HG02588 (cell line): ENCODE measurements around the gene KIAA1217.

Experiments
- ATAC-seq: cut with Tn5 transposase; IDR thresholded peaks from one replicate; pipeline ENCODE4 v1.9.1; 2021; ENCODE audit warnings: mild to moderate bottlenecking, moderate library complexity; ENCODE audit not compliant: unreplicated experiment

Gene KIAA1217

DNA sequence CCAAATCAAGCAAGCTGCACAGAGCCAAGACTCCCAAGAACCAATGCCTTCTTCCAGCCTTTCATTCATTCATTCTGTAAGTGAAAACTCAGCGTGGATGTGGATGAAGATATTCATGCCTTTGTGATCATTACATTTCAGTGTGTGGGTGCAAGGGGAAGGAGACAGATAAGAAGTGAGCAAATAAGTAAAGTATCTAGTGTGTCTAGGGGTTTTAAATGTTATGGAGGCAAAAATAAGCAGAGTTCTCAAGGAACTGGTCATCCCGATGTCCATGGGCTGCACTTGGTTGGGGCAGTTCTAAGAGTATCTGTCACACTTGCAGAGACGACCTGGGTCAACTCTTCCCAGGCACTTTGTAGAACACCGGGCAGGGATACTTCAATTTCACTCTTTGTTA lies 149.1 kb downstream of the KIAA1217 start:
- no peak for ATAC-seq

DNA sequence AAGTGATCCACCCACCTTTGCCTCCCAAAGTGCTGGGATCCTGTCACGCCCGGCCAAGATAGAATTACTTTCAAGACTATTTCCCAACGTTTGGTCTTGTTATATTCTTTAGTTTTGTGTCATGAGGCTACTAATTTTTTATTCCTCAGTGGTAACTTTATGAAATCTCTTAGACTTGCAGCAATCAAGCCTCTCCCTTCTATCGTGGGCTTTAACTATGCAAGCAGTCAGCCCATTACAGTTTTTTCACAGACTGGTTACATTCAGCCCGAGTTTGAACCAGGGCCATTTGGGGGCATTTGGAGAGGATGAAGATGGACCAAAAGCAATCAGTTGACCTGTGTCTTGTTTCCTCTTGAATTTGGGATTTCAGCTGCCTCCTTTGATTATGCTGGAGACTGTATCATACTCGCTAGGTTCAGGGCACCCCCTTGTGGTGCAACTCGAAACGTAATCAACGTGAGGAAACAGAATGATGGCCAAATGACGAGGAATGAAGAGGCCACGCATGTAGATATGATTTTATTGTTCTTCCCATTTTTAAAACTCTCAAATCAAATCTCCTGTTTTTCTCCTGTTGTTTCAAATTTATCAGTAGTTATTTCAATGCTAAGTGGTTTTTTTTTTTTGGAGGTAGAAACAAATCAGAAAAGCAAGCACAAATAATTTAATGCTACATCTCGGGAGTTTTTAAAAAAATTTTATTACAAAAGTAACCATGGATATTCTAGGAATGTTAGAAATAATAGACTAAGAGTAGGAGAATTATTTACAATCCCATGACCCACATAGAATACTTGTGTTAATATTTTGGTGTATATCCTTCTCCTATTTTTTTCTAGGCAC lies 151.6 kb downstream of the KIAA1217 start:
- ATAC-seq: peak; percentile 82

DNA sequence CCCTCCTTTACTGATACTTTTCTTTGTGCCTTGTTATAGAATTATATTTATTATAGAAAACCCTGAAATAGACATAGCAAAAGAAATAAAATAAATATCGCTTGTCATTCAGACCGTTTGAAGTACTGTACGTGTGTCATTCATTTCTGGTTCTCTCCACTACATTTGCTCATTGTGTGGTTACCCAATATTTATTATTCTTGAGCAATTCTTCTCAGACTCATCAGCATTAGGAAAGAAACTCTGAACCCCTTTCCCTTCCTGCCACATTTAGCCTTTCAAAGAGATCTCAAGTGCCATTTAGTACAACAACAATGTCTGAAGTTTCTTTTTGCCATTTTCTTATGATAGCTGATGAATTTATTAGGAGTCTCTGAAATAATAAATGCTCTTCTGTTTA lies 154.1 kb downstream of the KIAA1217 start:
- ATAC-seq: no peak

DNA sequence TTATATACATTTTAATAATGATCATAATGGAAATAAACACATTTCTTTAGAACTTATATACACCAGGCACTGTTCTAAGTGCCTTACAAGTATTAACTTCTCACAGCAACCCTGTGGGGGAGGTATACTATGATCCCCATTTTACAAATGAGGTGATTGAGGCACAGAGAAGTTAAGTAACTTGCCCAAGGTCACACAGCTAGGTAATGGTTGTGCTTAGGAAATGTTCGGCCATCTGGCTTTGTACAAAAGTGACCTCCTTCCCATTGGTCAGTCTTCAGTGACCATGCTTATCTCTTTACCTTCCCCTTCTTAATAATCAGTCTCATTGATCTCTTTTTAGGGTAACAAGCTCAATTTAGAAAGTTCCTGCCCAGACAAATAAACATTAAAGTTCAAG lies 158.8 kb downstream of the KIAA1217 start:
- ATAC-seq: no peak

DNA sequence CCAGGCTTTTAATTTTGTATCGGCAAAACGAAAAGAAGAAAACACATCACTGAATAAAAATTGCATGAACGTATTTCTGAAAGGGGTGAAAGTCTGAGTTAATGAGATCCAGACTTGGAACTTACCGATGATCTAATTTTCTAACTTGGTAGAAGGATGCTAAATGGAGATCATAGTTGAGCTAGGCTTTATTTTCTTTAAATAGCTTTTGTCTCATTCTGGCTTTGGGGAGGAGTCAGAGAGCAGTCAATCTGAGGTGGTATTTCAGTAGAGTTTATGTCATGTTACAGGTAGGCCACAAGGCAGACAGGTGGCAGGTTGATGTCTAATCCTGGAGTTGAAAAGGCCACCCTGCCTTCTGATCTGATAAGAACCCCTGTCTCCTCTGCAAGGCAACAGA lies 161.9 kb downstream of the KIAA1217 start:
- no peak for ATAC-seq

DNA sequence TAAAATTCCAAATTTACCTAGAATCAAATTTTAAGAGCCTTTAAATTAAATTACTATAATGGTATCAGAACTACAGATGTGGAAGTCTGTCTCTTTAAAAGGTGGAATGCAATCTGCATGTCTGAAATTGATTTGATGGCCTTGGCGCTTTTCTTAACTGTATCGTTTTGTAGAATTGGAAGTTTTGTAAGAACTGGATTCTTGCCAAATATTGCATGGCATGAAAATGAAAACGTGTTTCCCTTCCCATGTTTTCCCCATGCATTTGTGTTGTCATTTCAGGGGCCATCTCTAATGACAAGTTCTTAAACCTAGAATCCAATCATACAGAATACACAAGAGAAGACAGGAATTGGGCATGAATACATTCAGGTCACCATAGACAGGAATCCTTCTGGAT lies 162.5 kb downstream of the KIAA1217 start:
- ATAC-seq: no peak

DNA sequence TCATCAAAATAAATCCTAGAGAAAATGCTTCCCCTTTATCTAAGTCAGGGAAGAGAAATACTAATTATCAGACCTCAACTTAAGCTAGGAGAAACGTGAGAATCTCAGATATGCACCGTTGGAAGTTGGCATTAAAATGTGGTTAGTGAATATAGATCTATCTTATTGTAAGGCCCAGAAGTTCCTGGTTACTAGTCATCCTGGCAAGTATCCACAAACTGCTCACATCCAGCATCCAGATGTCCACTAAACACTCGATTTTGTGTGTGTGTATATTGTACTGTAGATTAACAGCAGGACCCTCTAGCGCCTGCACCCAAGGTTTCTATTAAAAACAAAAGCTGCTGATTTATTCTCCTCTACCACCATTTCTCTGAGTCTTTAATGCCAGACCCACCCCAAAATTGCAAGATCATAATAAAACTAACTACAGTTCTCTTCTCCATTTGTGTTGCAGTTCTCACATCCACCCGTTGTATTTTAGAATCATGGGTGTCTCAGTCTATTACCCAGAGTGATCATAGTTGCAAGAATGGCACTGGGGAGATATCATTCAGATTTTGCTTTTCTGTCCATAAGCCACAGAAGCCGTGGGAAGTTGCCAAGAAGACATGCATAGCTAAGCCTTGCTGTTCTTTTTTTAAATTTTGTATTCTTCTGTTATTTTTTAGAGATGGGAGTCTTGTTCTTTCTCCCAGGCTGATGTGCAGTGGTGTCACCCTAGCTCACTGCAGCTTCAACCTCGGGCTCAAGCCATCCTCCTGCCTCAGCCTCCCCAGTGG lies 165.4 kb downstream of the KIAA1217 start:
- no peak for ATAC-seq

DNA sequence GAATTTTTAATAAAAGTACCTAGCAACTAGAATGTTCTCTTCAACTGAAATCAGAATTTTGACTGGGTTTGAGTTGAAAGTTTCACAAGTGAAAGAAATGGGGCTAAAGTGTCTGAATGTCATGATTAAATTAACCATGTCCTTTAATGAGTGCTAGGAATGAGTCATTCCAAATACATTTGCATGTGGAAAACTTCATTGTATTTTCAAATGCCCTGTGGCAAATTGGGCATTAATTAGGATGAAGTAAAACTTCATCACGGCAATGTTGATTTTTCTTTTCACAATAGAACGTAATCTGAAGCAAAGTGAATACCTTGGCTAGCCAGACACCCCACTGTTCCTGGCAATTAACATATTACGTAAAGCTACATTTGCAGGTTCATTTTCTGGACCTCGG lies 166.6 kb downstream of the KIAA1217 start:
- ATAC-seq: no peak

DNA sequence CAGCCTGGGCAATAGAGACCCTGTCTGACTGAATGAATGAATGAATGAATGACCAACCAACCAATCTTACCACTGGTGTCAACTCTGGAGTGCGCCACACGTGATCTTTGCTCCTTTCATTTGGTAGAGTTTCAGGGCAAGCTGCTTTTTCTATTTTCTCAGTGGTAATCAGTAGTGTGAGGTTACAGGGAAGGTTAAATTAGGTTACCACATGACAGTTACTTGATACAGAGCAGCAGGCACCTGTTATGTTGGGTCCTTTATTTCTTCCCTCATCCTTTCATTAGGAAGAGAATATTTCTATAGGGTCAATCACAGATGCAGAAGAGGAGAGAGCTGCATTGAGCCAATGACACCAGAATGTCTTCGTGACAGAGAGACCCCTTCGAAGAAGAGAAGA lies 167.8 kb downstream of the KIAA1217 start:
- ATAC-seq: no peak

DNA sequence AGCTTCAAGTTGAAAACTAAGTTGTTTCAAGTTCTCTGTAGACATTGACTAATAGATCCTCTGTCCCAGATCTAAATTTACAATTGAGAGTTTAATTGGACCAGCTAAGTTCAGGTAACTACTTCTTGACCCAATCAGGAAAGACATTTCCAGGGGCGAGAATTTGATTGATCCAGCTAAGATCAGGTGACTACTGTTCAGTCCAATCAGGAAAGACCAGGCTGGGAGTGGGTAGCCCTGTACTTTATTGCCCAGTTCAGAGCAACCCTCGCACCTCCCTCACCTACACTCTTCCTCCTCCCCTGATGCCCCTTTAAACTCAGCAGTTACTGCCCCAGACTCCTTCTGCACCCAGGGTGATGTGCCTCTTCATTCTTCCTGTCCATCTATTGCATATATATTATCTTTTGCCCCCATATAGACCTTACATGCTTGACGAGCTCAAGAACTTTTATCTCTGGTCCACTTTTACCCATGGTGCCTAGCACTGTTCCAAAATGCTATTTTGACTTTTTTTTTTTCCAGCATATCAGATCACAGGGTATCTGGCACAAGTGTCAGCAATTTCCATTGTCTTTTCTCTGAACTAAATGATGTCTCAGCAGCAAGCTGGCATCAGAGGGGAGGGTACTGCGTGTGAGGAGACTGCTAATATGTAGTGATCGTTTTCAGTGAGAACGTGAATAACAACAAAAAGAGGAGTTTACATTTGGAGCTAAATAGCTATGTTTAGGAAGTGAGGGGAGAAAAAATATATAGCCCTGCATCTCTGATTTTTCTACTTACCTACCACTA lies 169.4 kb downstream of the KIAA1217 start:
- ATAC-seq: no peak

DNA sequence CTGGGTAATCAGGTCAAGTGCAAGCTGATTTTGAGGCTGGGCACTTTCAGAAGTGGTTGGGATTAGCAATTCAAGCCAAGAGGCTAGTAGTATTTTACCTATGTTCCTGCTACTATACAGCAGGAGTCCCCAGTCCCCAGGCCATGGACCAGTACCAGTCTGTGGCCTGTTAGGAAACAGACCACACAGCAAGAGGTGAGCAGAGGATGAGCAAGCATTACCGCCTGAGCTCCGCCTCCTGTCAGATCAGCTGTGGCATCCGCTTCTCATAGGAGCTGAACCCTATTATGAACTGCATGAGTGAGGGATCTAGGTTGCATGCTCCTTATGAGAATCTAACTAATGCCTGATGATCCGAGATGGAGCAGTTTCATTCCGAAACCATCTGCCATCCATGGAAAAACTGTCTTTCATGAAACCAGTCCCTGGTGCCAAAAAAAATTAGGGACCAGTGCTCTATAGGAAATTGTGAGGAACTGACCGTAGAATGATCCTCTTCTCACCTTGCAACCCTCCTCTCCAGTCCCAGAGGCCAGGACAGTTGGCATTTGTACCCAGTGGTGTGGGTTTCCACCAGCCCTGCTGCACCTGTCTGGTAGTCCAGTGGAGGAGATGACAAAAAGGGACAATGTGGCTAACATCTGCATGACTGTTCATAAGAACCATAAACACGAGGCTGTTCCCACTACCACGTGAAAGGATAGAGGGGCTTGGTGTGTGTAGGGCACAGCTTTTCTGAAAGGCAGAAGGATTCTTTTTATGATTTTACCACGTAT lies 172.5 kb downstream of the KIAA1217 start:
- ATAC-seq: no peak

DNA sequence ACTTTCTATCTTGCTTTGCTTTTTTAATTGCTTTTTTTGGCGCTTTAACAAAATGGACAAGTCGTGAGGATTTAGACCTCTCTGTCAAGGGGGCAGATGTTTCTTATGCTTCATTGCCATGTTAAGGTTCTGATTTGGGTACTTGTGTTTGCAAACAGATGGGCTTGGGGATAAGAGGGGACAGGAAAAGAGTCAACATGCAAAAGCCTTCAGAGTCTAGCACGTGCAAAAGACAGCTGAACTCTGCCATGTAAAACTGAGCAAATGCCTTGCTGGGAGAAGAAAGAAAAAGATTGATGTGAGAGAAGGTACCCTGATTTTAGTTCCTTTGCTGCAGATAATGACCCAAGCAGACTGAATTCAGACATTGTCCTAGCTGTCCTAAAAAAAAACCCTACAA lies 173.1 kb downstream of the KIAA1217 start:
- ATAC-seq: no peak

DNA sequence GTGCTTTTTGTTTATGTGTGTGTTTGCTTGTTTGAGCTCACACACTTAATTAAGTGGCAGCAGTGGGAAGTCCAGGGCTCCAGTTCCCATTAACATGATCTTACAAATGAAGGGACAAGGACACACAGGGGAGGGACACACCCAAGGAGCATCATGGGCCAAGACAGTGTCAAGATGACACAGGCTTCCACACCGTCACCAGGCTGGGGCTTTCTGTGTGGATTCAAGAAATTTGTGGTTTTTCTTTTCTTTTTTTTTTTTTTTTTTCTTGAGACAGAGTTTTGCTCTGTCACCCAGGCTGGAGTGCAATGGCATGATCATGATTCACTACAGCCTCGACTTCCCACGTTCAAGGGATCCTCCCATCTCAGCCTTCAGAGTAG lies 173.6 kb downstream of the KIAA1217 start:
- ATAC-seq: peak; percentile 24

DNA sequence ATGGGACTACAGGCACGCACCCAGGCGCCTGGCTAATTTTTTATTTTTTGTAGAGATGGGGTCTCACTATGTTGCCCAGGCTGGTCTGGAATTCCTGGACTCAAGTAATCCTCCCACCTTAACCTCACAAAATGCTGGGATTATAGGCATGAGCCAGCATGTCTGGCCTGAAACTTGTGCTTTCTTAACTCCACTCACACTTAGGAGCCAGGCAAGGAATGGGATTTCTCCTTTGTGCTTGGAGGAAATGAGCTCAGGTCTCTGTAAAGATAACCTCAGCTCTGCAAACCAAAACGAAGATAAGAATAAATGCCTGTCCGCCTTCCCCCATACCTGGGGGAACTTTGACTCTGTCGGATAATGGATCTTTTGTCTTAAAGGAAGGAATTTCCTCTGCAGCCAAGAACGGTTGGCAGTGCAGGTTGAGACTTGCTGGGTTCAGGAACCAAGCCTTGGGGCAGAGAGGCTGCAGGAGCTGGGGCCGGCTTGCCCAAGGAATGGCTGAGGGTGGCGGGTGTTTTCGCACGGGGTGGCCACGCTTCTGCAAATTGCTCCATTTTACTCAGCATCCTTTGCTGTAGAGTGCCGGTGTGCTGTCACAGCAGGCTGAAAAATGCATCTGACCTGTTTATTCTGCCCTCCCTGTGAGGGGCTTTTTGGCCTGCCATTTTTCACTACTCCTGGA lies 174.2 kb downstream of the KIAA1217 start:
- peak; percentile 48 for ATAC-seq

DNA sequence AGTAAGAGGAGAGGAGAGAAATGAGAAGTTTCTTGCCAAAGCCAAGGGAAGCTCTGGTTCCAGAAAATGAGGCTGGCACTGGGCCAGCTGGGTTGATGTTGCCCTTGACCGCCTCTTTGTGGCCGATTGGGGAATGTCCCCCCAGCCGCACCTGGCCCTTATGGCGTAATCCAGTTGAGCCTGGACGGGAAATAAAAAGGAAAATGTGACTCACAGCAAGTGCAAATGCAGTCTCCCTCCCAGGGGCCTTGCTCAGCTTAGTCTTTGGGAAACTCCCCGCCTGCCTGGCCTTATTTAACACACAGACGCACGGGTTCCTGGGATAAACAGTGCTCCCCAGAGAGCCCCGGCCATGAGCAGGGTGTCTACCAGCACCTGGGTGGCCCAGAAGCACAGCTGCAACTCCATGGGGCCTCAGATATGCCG lies 174.8 kb downstream of the KIAA1217 start:
- ATAC-seq: peak; percentile 82

DNA sequence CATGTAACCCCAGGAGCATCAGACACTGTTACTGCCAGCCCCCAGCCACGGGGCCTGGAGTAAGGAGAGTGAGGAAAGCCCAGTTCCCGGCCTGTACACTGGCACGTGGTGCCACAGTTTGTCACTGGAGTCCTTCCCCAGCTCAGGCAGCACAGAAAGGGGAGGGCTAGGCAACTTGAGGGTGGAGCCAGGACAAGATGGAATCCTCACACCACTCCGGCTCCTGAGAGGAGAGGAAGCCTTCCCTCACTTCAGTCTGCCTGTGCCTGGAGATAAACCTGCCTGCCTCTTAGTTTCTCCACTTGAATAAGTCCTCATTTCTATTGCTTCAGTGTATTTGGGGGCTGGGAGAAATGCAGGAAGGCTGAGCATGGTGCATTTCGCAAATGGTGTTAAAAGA lies 176.0 kb downstream of the KIAA1217 start:
- ATAC-seq: no peak

DNA sequence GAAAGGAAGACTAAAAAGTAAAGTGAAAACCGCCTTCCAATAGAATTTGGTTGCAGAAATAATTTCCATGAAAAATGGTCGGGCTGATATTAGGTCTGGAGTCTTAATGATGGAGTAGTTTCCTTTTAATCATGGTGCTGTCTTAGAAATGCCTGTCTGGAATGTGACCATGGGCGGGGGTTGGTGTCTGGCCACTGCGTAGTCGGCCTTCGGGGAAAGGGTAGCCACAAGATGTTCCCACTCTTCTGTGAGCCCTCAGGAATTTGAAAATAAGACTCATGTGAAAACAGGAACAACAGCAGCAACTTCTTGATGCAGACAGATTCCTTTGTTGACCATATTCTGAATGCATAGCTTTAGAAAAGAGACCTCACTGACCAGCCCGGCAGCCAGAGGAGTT lies 176.8 kb downstream of the KIAA1217 start:
- ATAC-seq: no peak

DNA sequence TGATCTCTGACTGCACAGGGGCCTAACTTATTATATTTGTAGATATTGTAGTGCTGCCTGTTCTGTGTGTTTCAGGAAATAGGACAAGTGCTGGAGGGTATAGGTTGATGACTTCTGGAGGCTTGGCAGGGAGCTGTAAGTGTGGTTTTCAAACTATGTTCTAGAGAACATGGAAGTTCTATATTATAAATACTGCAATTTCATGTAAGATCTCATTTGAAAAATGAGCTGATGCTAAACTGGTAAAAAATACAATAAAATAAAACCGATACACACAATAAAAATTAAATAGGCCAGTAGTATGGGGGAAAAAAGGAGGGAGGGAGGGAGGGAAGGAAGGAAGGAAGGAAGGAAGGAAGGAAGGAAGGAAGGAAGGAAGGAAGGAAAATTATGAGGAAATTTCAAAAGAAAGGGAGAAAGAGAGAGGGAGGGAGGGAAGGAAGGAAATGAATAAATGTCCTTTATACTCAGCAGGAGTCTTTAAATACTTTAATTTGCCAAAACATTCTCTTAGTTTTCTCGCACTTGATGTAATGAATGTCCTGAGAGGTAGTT lies 181.3 kb downstream of the KIAA1217 start:
- ATAC-seq: no peak

DNA sequence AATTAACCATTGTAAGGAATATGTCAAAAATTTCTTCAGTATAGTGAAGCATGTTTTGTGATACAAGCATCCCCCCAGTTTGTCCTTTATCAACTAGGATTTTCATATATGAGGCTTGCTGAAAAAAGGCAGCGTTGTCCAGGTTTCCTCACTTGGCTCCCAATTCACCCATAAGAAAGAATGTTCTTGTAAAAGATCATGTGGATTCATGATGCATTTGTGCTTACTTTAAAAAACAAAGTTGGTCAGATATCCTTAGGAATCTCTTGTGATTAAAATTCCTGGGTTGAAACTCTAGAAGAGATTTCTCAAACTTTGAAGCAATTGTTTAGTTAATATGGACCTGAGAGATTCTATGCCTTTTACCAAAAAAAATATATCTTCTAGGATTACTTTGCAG lies 181.8 kb downstream of the KIAA1217 start:
- ATAC-seq: no peak

DNA sequence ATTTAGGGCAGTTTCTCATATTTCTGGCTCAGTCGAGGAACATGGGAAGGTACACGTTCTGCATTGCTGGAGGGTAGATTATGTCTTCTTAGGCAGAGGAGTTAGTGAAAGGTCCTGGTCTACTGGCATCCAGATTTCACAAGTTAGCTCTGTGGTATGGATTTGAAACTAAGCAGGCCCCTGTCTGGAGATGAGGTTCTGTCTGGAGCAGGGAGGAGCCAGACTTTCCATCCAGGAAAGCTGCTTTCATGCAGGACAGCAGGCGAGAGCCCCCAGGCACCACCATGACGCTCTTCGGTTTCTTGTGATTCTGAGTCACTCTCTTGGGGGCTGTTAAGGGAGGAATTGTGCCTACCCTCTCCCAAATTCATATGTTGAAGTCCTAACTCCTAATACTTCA lies 184.3 kb downstream of the KIAA1217 start:
- no peak for ATAC-seq
